NOMO-1 treated with dmso at 0.1 percent for 144 hours (cell line): ENCODE measurements around the gene FUT3.

Source experiments
- DNase-seq: peaks from one replicate; lab custom pipeline; 2025; ENCODE audit not compliant: unreplicated experiment; lab: John Stamatoyannopoulos, UW

The FUT3 gene

GRCh38 chr19:5803752-5804515, 47.3 kb downstream of the FUT3 start:
- DNase-seq = peak; percentile 94

- no peak for DNase-seq
These were observed 47.9 kb downstream of the FUT3 start for GRCh38 chr19:5803441-5803751.

- DNase-seq = no peak
These were observed 49.2 kb downstream of the FUT3 start for GRCh38 chr19:5801796-5802619.

- no peak for DNase-seq
These were observed 50.6 kb downstream of the FUT3 start for GRCh38 chr19:5800361-5801270.

GRCh38 chr19:5799247-5800241, 51.7 kb downstream of the FUT3 start:
- no peak for DNase-seq

GRCh38 chr19:5798244-5798643, 53.0 kb downstream of the FUT3 start:
- no peak for DNase-seq

GRCh38 chr19:5795382-5795919, 55.8 kb downstream of the FUT3 start:
- no peak for DNase-seq

GRCh38 chr19:5793188-5793587, 58.1 kb downstream of the FUT3 start:
- no peak for DNase-seq
